Non-pigmented ciliary epithelial cell (primary cell): ENCODE data around the gene SLCO4A1.

Experiments used
- DNase-seq: peaks from one replicate; pipeline ENCODE4 v3.0.0-alpha.2; 2010; ENCODE audit warnings: low read depth

SLCO4A1 gene

GRCh38 chr20:62716198-62716940 is 74.1 kb downstream of the SLCO4A1 start:
- DNase-seq, result no peak

DNA sequence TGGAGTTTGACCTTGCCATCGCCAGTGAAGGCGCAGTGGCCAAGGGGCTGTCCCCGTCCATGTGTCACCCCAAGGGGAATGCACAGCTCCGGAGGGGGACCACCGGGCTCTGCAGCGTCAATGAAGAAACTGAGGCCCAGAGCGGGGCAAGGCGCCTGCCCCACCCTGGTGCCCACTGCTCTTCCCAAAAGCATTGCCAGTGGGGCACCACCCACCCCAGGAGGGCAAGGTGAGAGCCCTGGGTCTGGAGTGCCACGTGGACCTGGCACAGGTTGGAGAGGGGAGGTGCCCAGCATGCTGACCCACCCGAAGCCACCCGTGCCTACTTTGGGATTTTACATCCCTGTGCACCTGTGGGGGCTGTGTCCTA is 74.6 kb downstream of the SLCO4A1 start:
- no peak for DNase-seq

DNA sequence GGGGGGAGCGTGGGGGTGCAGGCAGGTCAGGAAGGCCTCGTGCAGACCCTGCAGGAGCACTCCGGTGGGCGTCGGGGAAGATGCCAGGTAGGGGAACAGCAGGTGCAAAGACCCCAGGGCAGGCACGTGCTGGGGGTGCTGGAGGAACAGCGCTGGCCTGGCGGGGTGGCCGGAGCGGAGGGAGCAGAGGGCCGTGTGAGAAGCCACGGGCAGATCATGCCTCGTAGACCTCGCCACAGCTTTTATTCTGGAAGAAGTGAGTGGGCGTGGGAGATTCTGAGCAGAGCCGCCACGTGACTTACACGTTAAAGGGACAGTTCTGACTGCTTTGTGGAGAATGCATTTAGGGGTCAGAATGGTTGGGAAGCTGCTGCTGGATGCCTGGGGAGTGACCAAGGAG is 75.6 kb downstream of the SLCO4A1 start:
- no peak for DNase-seq

- DNase-seq, result no peak
Observed at GRCh38 chr20:62718546-62718945, 76.2 kb downstream of the SLCO4A1 start.

DNA sequence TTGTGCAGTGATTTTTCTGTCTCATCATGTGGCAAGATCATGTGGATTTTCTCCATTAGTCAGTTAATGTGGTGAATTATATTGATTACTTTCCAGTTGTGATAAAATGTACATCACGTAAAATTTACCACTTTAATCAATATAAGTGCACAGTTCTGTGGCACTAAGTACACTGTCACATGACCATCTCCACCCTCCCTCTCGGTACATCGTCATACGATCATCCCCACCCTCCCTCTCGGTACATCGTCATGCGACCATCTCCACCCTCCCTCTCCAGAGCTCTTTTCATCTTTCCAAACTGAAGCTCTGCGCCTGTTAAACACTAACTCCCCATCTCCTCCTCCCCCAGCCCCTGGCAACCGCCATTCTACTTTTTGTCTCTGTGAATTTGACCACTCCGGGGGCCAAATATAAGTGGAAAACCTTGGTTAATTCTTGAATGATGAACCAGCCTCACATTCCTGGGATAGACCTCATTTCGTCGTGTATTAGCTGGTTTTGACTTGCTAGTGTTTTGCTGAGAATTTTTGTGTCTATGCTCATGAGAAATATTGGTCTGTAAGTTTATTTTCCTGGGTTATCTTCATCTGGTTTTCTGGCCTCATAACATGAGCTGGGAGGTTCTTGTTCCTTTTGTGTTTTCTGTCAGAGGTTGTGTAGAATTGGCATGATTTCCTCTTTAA is 77.1 kb downstream of the SLCO4A1 start:
- DNase-seq, result no peak
